Thyroid gland (tissue), 4 donors: Measurements from ENCODE around the gene TNC. TPM values are rescaled to one million over a fixed set of nuclear protein-coding genes. Genes with fewer than 3 reads are reported as not detected.

Experiments
- DNase-seq, 2 donors: peaks; one replicate each; pipeline ENCODE4 v3.0.0-alpha.2; 2019
- H3K27ac ChIP-seq, 3 donors: fragments of 200-600 bp; sonication (generic); 1 replicate in 2 of 3; 2 replicates in 1 of 3; pipeline ENCODE4 v1.5.1; 2016 to 2019; ENCODE audit warnings: mild to moderate bottlenecking in 1 of 3, moderate library complexity in 1 of 3
- H3K27me3 ChIP-seq: fragments of 200-600 bp; sonication (generic); one replicate; pipeline ENCODE4 v1.5.1; 2019
- H3K36me3 ChIP-seq, 2 donors: fragments of 200-600 bp; sonication (generic); one replicate each; pipeline ENCODE4 v1.5.1; 2016 to 2019
- H3K4me1 ChIP-seq, 2 donors: fragments of 200-600 bp; sonication (generic); one replicate each; pipeline ENCODE4 v1.5.1; 2017 to 2019
- H3K4me3 ChIP-seq, 3 donors: fragments of 200-600 bp; sonication (generic); replicated peaks in 1 of 3; 1 replicate in 2 of 3; 2 replicates in 1 of 3; pipeline ENCODE4 v1.5.1; 2016; ENCODE audit warnings: mild to moderate bottlenecking in 1 of 3
- H3K9me3 ChIP-seq: fragments of 200-600 bp; sonication (generic); one replicate; pipeline ENCODE4 v1.5.1; 2017
- CTCF ChIP-seq, 6 experiments: fragments of 200-600 bp in 3 of 6; fragments of 450-650 bp in 3 of 6; sonication (generic) in 3 of 6; IDR thresholded peaks; one replicate each; pipeline ENCODE4 v1.5.1; 2016 to 2019; ENCODE audit warnings: antibody characterized with exemption in 6 of 6, mild to moderate bottlenecking in 2 of 6, inconsistent platforms in 1 of 6, moderate library complexity in 1 of 6
- POLR2A ChIP-seq, 2 donors: fragments of 450-650 bp; IDR thresholded peaks; one replicate each; pipeline ENCODE4 v1.6.1; 2017; ENCODE audit warnings: antibody characterized with exemption in 2 of 2, mild to moderate bottlenecking in 2 of 2, moderate library complexity in 1 of 2
- WGBS, 2 donors: methylation state at CpG; one replicate each; pipeline ENCODE4 v1.1.5; 2017; 5-methylcytosine and 5-hydroxymethylcytosine counted together
- intact Hi-C: fragments of 100-400 bp; cut with DNase I; formaldehyde crosslinking; loops from one replicate; pipeline ENCODE4 v1.15.1; 2023
- total RNA-seq, 4 donors: library from RNA; depleted of rRNA; stranded (reverse); fragments of >200 nt; gene quantifications; one replicate each; pipeline ENCODE4 v1.2.3, GENCODE V29; 2016

TNC gene
- total RNA-seq, 4 donors from 2014 or later, result 1.0 to 21.8 (median 6.4) TPM

- Histone ChIP-seq H3K4me3 (no peak overlapping the region), H3K9me3 (no peaks in the 10 kb centered on the region), H3K27me3 (no peaks in the 10 kb centered on the region), H3K27ac (no peak overlapping the region), H3K36me3 (no peaks in the 10 kb centered on the region), H3K4me1 (peaks cover 5 to 7% of the 10 kb centered on the region in 2 donors)
- TF ChIP-seq CTCF (IDR thresholded peaks at IDR 0.05), result no peak
- no peak for TF ChIP-seq POLR2A (IDR thresholded peaks at IDR 0.05)
- no peak for DNase-seq
- WGBS, 2 donors, result 86 to 89% methylated on average over 2 of the region's 2 CpGs
- intact Hi-C loops, result no loop called here
Observed at GRCh38 chr9:115093520-115093919, 24.4 kb downstream of the TNC start.

- Histone ChIP-seq H3K4me3 (no peak overlapping the region), H3K27ac (no peak overlapping the region), H3K36me3 (no peaks in the 10 kb centered on the region), H3K9me3 (no peaks in the 10 kb centered on the region), H3K27me3 (no peaks in the 10 kb centered on the region), H3K4me1 (peaks cover 0 to 2% of the 10 kb centered on the region in 2 donors)
- no peak for DNase-seq
- WGBS, 2 donors, result 92 to 94% methylated on average over 5 to 9 of the region's 9 CpGs
- intact Hi-C loops, result no loop called here
- no peak for TF ChIP-seq CTCF (IDR thresholded peaks at IDR 0.05)
- no peak for TF ChIP-seq POLR2A (IDR thresholded peaks at IDR 0.05)
Observed at GRCh38 chr9:115090486-115090885, 27.5 kb downstream of the TNC start.

GRCh38 chr9:115088860-115089259, 29.1 kb downstream of the TNC start:
- Histone ChIP-seq H3K36me3 (no peaks in the 10 kb centered on the region), H3K4me3 (no peak overlapping the region), H3K27me3 (no peaks in the 10 kb centered on the region), H3K4me1 (no peaks in the 10 kb centered on the region), H3K27ac (no peak overlapping the region), H3K9me3 (no peaks in the 10 kb centered on the region)
- 89 to 94% methylated on average over 1 of the region's 1 CpG for WGBS, 2 donors
- no peak for TF ChIP-seq POLR2A (IDR thresholded peaks at IDR 0.05)
- DNase-seq, result no peak
- intact Hi-C loops, result no loop called here

GRCh38 chr9:115086886-115087285, 31.1 kb downstream of the TNC start:
- Histone ChIP-seq H3K4me1 (no peaks in the 10 kb centered on the region), H3K27ac (no peak overlapping the region)
- 95 to 98% methylated on average over 18 to 19 of the region's 20 CpGs for WGBS, 2 donors

GRCh38 chr9:115086461-115086860, 31.5 kb downstream of the TNC start:
- Histone ChIP-seq H3K4me1 (no peaks in the 10 kb centered on the region), H3K4me3 (no peak overlapping the region), H3K27ac (no peak overlapping the region), H3K27me3 (no peaks in the 10 kb centered on the region), H3K36me3 (no peaks in the 10 kb centered on the region), H3K9me3 (no peaks in the 10 kb centered on the region)
- DNase-seq, result no peak
- 96 to 97% methylated on average over 18 to 19 of the region's 19 CpGs for WGBS, 2 donors
- TF ChIP-seq POLR2A (IDR thresholded peaks at IDR 0.05), result no peak
- TF ChIP-seq CTCF (IDR thresholded peaks at IDR 0.05), result no peak
- intact Hi-C loops, result no loop called here

More at GRCh38 chr9:115086886-115087285, 31.1 kb downstream of the TNC start:
- intact Hi-C loops, result no loop called here
- H3K36me3 ChIP-seq, result no peaks in the 10 kb centered on the region
- no peaks in the 10 kb centered on the region for H3K27me3 ChIP-seq
- no peak overlapping the region for H3K4me3 ChIP-seq
- TF ChIP-seq CTCF (IDR thresholded peaks at IDR 0.05), result no peak
- no peak for TF ChIP-seq POLR2A (IDR thresholded peaks at IDR 0.05)
- no peaks in the 10 kb centered on the region for H3K9me3 ChIP-seq
- DNase-seq, result no peak
